IgD-negative memory B cell (primary cell): ENCODE results near the gene SLC43A1. TPM values are rescaled to one million over a fixed set of nuclear protein-coding genes. Genes with fewer than 3 reads are reported as not detected.
A peak's percentile ranks its signal among the peaks of the same experiment; 100 is the strongest.

Source experiments
- H3K27ac Mint-ChIP-seq, 3 donors: one replicate each; pipeline ENCODE4 v1.8.0; 2020 to 2022; ENCODE audit warnings: mild to moderate bottlenecking in 3 of 3, mixed read lengths in 3 of 3, moderate library complexity in 1 of 3
- H3K27me3 Mint-ChIP-seq: one replicate; pipeline ENCODE4 v1.8.0; 2021; ENCODE audit warnings: mixed read lengths
- H3K36me3 Mint-ChIP-seq: one replicate; pipeline ENCODE4 v1.8.0; 2020; ENCODE audit warnings: mild to moderate bottlenecking, mixed read lengths
- H3K4me1 Mint-ChIP-seq, 3 donors: one replicate each; pipeline ENCODE4 v1.8.0; 2020 to 2022; ENCODE audit warnings: mixed read lengths in 3 of 3, mild to moderate bottlenecking in 1 of 3
- H3K4me3 Mint-ChIP-seq, 4 donors: one replicate each; pipeline ENCODE4 v1.8.0; 2020 to 2022; ENCODE audit warnings: mild to moderate bottlenecking in 4 of 4, mixed read lengths in 4 of 4, moderate library complexity in 3 of 4
- H3K9me3 Mint-ChIP-seq, 3 donors: one replicate each; pipeline ENCODE4 v1.8.0; 2020 to 2021; ENCODE audit warnings: mixed read lengths in 3 of 3, mild to moderate bottlenecking in 1 of 3
- polyA plus RNA-seq: library from polyadenylated mRNA; unstranded; fragments of 300-500 nt; fragmentation: Illumina TruSeq; gene quantifications from one replicate; pipeline ENCODE4 v1.2.3, GENCODE V29; 2021

SLC43A1 gene
- polyA plus RNA-seq, 1 donor from 2014 or later = 7.2 TPM

DNA sequence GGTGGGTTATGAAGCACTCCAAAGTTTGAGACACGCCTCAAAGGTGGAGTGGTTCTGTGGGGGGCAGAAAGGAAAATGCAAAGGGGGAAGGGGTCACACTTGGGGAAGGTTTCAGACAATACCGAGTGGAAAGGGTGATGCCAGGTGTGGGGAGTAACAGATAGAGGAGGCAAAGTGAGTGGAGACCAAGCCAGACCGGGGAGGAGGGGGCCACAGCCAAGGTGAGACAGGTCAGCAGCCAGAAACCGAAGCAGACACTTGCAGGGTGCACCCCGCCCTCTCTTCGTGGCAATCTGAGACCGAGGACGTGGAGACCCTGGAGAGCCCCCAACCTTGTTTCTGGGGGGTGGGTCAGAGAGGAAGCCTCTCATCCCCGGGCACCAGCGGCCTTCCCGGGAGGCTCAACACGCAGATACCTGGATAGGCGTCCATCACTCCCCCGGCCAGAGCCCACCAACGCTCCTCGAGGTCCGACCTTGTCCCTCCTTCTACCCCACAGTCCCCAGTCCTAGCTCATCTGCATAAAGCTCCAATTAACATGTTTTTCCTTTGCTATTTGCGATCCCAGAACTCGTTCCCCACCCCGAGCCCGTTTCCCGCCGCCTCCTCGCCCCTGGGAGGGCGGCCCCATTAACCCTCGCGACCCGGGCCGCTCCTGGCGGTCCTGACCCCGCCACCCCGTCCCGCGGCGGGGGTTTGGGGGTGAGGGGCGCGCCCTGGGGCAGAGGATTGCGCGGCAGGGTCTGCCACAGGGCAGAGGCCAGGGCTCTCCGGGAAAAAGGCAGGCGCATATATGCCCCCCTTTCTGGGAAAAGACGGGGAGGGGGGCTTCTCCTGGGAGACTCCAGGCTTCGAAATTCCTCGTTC, 33.4 kb downstream of the SLC43A1 start:
- no peaks in the 10 kb centered on the region for H3K9me3 Mint-ChIP-seq
- peaks cover 21% of the 10 kb centered on the region for H3K27me3 Mint-ChIP-seq
- peaks cover 2% of the 10 kb centered on the region for H3K36me3 Mint-ChIP-seq
- peak overlapping the region in 1 of 3 donors; percentile 26 for H3K27ac Mint-ChIP-seq
- H3K4me1 Mint-ChIP-seq = peaks cover 23 to 36% (median 25%) of the 10 kb centered on the region in 3 donors
- H3K4me3 Mint-ChIP-seq = peak overlapping the region; percentile 36 to 72 (median 62)

DNA sequence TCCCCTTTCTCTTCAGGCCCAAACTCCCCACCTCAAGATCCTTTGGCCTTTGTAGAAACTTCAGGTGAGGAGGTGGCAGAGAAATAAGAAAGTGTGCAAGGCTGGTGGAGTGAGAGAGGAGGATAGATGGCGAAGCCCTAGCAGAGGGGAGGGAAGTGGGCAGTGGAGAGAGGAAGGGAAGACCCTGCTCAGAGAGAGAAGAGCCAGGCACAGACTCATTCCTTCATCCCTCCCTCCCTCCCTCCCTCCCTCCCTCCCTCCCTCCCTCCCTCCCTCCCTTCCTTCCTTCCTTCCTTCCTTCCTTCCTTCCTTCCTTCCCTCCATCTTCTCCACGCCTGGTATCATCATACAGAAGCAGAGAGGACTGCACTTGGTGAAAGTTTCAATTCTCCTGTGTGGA, 34.2 kb downstream of the SLC43A1 start:
- Mint-ChIP-seq H3K36me3 (peaks cover 2% of the 10 kb centered on the region), H3K27me3 (peaks cover 22% of the 10 kb centered on the region), H3K9me3 (no peaks in the 10 kb centered on the region), H3K4me3 (peak overlapping the region in 2 of 4 donors; percentile 53 to 72), H3K27ac (peak overlapping the region in 1 of 3 donors; percentile 5), H3K4me1 (peaks cover 23 to 36% (median 28%) of the 10 kb centered on the region in 3 donors)

DNA sequence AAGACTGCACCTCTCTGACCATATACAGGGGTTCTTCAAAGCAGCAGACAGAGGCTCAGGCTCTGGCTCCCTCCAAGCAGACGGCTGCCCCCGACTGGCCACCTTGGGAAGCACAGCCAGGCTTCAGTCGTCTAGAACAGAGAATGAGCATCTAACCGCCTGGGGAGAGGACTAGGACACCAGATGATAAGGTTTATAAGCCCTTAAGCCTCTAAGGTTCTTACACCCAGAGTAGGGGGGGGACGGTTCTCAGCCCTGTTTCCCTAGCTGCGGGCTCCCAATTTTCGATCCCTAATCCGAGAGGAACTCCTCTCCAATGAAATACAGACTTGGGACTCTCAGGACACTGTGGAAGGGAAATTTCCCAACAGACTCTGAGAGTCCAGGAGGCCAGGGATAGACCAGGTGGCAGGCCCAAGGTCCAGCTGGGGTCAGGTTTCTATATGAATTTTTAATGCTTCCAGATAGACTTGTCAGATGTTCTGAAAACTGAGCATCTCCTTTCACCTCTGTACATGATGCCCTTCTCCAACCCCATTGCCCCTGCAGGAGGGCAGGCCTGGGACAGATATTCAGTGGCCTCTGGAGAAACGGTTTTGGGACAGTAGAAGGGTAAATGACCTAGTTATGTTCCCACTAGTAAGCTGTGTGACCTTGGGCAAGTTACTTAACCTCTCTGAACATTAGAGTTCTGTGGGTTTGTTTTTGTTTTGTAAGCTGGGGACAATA, 34.9 kb downstream of the SLC43A1 start:
- Mint-ChIP-seq H3K4me3 (peak overlapping the region in 1 of 4 donors; percentile 46), H3K27ac (peak overlapping the region in 1 of 3 donors; percentile 7), H3K27me3 (peaks cover 23% of the 10 kb centered on the region), H3K4me1 (peaks cover 25 to 40% (median 28%) of the 10 kb centered on the region in 3 donors), H3K9me3 (no peaks in the 10 kb centered on the region), H3K36me3 (peaks cover under 1% of the 10 kb centered on the region)

DNA sequence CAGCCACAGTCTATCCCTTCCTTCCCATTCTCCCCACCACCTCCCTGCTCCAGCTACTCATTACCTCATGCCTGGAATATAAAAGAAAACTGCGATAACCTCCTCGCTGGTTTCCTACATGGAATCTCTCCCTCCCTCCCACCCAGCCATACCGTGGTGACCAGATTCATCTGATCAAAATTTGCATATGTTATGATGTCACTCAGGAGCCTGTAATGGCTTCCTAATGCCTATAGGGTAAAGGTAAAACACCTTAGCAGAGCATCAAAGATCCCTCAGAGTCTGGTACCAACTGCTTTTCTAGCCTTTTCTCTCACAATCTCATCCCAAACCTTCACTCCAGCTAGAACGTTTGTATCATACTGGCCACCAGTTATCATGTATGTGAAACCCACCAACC, 35.6 kb downstream of the SLC43A1 start:
- H3K9me3 Mint-ChIP-seq = no peaks in the 10 kb centered on the region
- no peaks in the 10 kb centered on the region for H3K36me3 Mint-ChIP-seq
- peak overlapping the region in 1 of 3 donors; percentile 7 for H3K27ac Mint-ChIP-seq
- H3K4me1 Mint-ChIP-seq = peaks cover 23 to 44% (median 30%) of the 10 kb centered on the region in 3 donors
- H3K4me3 Mint-ChIP-seq = peak overlapping the region in 1 of 4 donors; percentile 46
- peaks cover 25% of the 10 kb centered on the region for H3K27me3 Mint-ChIP-seq

DNA sequence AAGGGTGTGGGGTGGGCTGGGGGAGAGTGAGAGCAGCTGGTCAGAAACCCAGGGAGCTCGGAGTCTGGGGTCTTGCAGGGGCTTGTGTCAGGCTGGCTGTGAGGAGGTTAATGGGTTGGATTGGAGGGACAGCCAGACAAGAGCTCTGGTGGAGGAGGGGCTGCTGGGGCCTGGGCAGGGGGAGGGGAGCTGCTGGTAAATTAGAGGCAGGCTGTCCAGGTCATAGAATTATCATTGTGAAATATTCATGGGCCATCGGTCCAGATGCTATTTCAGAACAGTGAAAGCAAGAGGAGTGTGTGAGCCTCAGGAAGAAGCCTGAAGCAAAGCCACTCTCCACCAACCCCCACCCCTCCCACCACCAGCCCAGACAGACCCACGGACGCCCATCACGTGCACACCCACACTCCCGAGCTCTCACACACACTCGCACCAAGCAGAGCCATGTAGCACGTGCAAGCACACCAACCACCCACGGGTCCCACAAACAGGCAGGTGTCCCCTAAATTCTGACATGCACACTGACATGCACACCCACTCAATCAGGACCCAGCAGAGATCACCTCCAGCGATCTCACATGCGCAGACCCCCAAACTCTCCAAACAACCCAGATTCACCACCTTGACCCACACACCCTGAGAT, 36.4 kb downstream of the SLC43A1 start:
- Mint-ChIP-seq H3K9me3 (no peaks in the 10 kb centered on the region), H3K27ac (peak overlapping the region in 1 of 3 donors; percentile 66), H3K4me1 (peaks cover 17 to 39% (median 24%) of the 10 kb centered on the region in 3 donors), H3K36me3 (no peaks in the 10 kb centered on the region), H3K27me3 (peaks cover 29% of the 10 kb centered on the region), H3K4me3 (peak overlapping the region in 1 of 4 donors; percentile 28)

DNA sequence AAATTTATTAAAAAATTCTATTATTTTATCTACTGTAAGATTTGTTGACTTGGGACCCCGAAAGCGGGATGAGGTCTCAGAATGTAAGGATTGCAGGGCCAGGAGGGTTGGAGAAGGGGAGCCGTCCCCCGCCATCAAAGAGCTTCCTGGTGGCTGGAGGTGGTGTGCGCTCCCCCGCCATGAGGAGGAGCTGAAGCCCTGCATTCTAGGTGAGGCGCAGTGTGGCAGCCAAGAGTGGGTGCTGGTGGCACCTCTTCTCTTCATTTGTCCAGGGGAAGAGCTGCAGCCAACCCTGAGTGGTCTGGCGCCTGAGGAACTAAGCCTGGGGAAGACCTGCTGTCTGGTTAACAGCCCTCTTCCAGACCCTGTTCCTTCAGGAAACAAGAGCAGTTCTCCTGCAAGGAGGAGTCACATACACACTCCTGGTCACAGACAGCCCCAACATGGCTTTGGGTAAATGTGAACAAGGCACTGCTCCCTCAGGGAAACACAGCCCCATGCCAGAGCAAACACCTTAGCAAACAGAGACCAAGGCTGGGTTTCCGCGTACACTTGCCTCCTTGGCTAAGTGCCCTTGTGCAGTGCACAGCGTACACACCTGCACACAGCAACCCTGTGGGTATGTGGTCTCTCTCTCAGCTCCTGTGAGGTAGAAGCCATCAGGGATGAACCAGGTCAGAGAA, 37.9 kb downstream of the SLC43A1 start:
- Mint-ChIP-seq H3K36me3 (no peaks in the 10 kb centered on the region), H3K4me1 (peaks cover 12 to 39% (median 21%) of the 10 kb centered on the region in 3 donors), H3K4me3 (peak overlapping the region in 3 of 4 donors; percentile 19 to 54 (median 41)), H3K9me3 (no peaks in the 10 kb centered on the region), H3K27ac (no peak overlapping the region), H3K27me3 (peaks cover 27% of the 10 kb centered on the region)

- no peaks in the 10 kb centered on the region for H3K9me3 Mint-ChIP-seq
- H3K36me3 Mint-ChIP-seq = no peaks in the 10 kb centered on the region
- H3K4me1 Mint-ChIP-seq = peaks cover 12 to 36% (median 21%) of the 10 kb centered on the region in 3 donors
- peak overlapping the region; percentile 19 to 94 (median 88) for H3K4me3 Mint-ChIP-seq
- no peak overlapping the region for H3K27ac Mint-ChIP-seq
- peaks cover 23% of the 10 kb centered on the region for H3K27me3 Mint-ChIP-seq
Observed at GRCh38 chr11:57476757-57477506, 38.6 kb downstream of the SLC43A1 start.

DNA sequence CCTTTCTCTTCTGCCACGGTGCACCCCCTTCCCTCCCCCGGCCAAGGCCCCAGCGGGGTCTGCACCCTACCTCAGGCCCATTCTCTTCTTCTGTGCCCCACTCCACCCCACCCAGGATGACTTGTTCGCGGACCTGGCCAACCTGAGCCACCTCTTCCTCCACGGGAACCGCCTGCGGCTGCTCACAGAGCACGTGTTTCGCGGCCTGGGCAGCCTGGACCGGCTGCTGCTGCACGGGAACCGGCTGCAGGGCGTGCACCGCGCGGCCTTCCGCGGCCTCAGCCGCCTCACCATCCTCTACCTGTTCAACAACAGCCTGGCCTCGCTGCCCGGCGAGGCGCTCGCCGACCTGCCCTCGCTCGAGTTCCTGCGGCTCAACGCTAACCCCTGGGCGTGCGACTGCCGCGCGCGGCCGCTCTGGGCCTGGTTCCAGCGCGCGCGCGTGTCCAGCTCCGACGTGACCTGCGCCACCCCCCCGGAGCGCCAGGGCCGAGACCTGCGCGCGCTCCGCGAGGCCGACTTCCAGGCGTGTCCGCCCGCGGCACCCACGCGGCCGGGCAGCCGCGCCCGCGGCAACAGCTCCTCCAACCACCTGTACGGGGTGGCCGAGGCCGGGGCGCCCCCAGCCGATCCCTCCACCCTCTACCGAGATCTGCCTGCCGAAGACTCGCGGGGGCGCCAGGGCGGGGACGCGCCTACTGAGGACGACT, 39.3 kb downstream of the SLC43A1 start:
- peaks cover 20% of the 10 kb centered on the region for H3K27me3 Mint-ChIP-seq
- no peaks in the 10 kb centered on the region for H3K36me3 Mint-ChIP-seq
- H3K27ac Mint-ChIP-seq = peak overlapping the region in 1 of 3 donors; percentile 34
- H3K9me3 Mint-ChIP-seq = no peaks in the 10 kb centered on the region
- H3K4me3 Mint-ChIP-seq = peak overlapping the region; percentile 68 to 94 (median 89)
- peaks cover 6 to 32% (median 19%) of the 10 kb centered on the region in 3 donors for H3K4me1 Mint-ChIP-seq

- peak overlapping the region in 2 of 3 donors; percentile 34 to 80 for H3K27ac Mint-ChIP-seq
- peaks cover 20% of the 10 kb centered on the region for H3K27me3 Mint-ChIP-seq
- H3K4me1 Mint-ChIP-seq = peaks cover 5 to 29% (median 15%) of the 10 kb centered on the region in 3 donors
Observed at GRCh38 chr11:57475671-57476046, 39.8 kb downstream of the SLC43A1 start.

DNA sequence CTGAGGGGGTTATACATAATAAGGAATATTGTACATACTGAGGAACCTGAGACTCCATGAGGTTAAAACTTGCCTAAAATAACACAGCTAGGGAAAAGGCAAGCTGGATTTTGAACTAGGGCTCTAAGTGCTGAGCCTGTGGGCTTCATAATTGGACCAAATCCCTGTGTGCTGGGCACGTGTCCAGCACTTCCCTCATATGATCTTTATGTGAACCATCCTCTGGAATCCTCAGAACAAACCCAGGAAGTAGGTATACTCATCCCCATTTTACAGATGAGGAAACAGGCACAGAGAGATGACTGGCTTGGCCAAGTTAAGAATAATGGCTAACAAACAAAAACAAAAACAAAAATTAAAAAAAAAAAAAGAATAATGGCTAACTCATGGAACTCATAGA, 40.3 kb downstream of the SLC43A1 start:
- peaks cover 5 to 28% (median 11%) of the 10 kb centered on the region in 3 donors for H3K4me1 Mint-ChIP-seq
- peaks cover 18% of the 10 kb centered on the region for H3K27me3 Mint-ChIP-seq
- no peaks in the 10 kb centered on the region for H3K9me3 Mint-ChIP-seq
- no peaks in the 10 kb centered on the region for H3K36me3 Mint-ChIP-seq
- peak overlapping the region in 1 of 3 donors; percentile 80 for H3K27ac Mint-ChIP-seq
- peak overlapping the region in 3 of 4 donors; percentile 37 to 91 (median 68) for H3K4me3 Mint-ChIP-seq

More at GRCh38 chr11:57475671-57476046, 39.8 kb downstream of the SLC43A1 start:
- no peaks in the 10 kb centered on the region for H3K9me3 Mint-ChIP-seq
- peak overlapping the region; percentile 68 to 94 (median 88) for H3K4me3 Mint-ChIP-seq
- no peaks in the 10 kb centered on the region for H3K36me3 Mint-ChIP-seq

GRCh38 chr11:57474803-57475115, 40.7 kb downstream of the SLC43A1 start:
- Mint-ChIP-seq H3K36me3 (no peaks in the 10 kb centered on the region), H3K9me3 (no peaks in the 10 kb centered on the region), H3K27me3 (peaks cover 16% of the 10 kb centered on the region), H3K4me3 (peak overlapping the region in 2 of 4 donors; percentile 37 to 68), H3K27ac (no peak overlapping the region), H3K4me1 (peaks cover 5 to 26% (median 9%) of the 10 kb centered on the region in 3 donors)

DNA sequence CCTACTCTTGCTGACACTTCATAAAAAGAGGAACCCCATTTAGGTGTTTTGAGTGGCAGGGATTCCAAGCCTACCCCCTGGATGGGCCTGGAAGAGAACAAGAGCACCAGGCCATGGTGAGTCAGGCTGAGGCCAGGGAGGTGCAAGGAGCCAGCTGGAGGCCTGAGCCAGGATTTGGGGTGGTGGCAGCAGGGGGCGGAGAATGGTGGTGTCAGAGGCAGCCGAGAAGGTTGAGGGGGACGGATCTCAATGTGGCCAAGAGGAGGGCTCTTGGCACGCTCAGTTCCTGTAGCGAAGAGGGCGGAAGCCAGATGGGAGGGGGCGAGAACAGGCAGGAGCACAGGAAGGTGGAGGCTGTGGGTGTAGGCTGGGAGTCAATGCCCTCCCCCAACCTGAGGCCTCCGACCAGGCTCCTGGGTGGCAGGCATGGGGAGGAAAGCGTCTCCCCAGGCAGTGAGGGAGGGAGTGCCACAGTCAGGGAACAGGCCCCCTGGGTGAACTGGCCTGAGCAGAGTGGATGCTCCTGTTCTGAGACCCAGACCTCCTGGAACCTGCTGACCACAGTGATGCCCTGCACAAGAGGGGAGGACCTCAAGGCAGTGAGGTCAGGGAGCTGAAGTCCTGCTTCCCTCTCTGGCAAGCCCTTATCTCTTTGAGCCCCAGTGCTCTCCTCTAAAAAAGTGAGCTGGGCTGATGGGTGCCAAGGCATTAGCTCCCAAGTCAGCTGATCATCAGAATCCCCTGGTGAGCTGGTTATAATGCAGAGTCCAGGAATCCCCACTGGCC, 41.3 kb downstream of the SLC43A1 start:
- no peaks in the 10 kb centered on the region for H3K9me3 Mint-ChIP-seq
- peak overlapping the region in 2 of 4 donors; percentile 68 to 78 for H3K4me3 Mint-ChIP-seq

More for the DNA sequence above, 41.3 kb downstream of the SLC43A1 start:
- peaks cover 14% of the 10 kb centered on the region for H3K27me3 Mint-ChIP-seq
- peak overlapping the region in 1 of 3 donors; percentile 68 for H3K27ac Mint-ChIP-seq
- peaks cover 5 to 21% (median 9%) of the 10 kb centered on the region in 3 donors for H3K4me1 Mint-ChIP-seq
- H3K36me3 Mint-ChIP-seq = no peaks in the 10 kb centered on the region
